Keratinocyte (primary cell): ENCODE results near the gene HAND2. TPM values are rescaled to one million over a fixed set of nuclear protein-coding genes. Genes with fewer than 3 reads are reported as not detected.

Experiments
- DNase-seq: peaks from one replicate; pipeline ENCODE4 v3.0.0-alpha.2; 2011; ENCODE audit warnings: low read depth, missing footprints, low spot score
- FAIRE-seq: peaks from 2 replicates; lab custom pipeline; 2011; peaks lifted over from hg19 to GRCh38; lab: Jason Lieb, UNC
- H2AFZ ChIP-seq: 2 replicates; pipeline ENCODE4 v1.6.0; 2012; ENCODE audit warnings: low read length, control low read depth, inconsistent platforms; ENCODE audit not compliant: control insufficient read depth
- H3K27ac ChIP-seq: 2 replicates; pipeline ENCODE4 v1.5.1; 2011; ENCODE audit warnings: low read length; ENCODE audit not compliant: control insufficient read depth, insufficient read depth
- H3K27me3 ChIP-seq: 3 replicates; pipeline ENCODE4 v1.6.0; 2011; ENCODE audit warnings: low read length; ENCODE audit not compliant: control insufficient read depth, insufficient read depth; ENCODE audit errors: extremely low read depth
- H3K36me3 ChIP-seq, 2 experiments: 2 replicates in 1 of 2; 3 replicates in 1 of 2; pipeline ENCODE4 v1.5.1; 2011; ENCODE audit warnings: low read length in 2 of 2, mild to moderate bottlenecking in 1 of 2; ENCODE audit not compliant: control insufficient read depth in 2 of 2, insufficient read depth in 2 of 2; ENCODE audit errors: extremely low read depth in 1 of 2
- H3K4me1 ChIP-seq: 3 replicates; pipeline ENCODE4 v1.5.1; 2011; ENCODE audit warnings: low read length; ENCODE audit not compliant: control insufficient read depth, insufficient read depth; ENCODE audit errors: extremely low read depth
- H3K4me2 ChIP-seq: 3 replicates; pipeline ENCODE4 v1.6.0; 2011; ENCODE audit warnings: low read depth, low read length; ENCODE audit not compliant: control insufficient read depth, insufficient read depth; ENCODE audit errors: extremely low read depth
- H3K4me3 ChIP-seq, 3 experiments: fragments of 200-600 bp in 1 of 3; sonication (generic) in 1 of 3; 2 replicates in 2 of 3; 3 replicates in 1 of 3; pipeline ENCODE4 v1.5.1; 2011 to 2016; ENCODE audit warnings: low read length in 3 of 3, mild to moderate bottlenecking in 3 of 3, control low read depth in 2 of 3, inconsistent platforms in 1 of 3, low read depth in 1 of 3, mixed read lengths in 1 of 3, mixed run types in 1 of 3, moderate library complexity in 1 of 3; ENCODE audit not compliant: control insufficient read depth in 2 of 3, insufficient read depth in 2 of 3; ENCODE audit errors: extremely low read depth in 1 of 3
- H3K79me2 ChIP-seq: 2 replicates; pipeline ENCODE4 v1.6.0; 2012; ENCODE audit warnings: low read length; ENCODE audit not compliant: control insufficient read depth, insufficient read depth
- H3K9ac ChIP-seq: 3 replicates; pipeline ENCODE4 v1.6.0; 2011; ENCODE audit warnings: low read length; ENCODE audit not compliant: control insufficient read depth, insufficient read depth; ENCODE audit errors: extremely low read depth
- H3K9me1 ChIP-seq: 3 replicates; pipeline ENCODE4 v1.6.0; 2011; ENCODE audit warnings: low read length; ENCODE audit not compliant: control insufficient read depth, insufficient read depth; ENCODE audit errors: extremely low read depth
- H3K9me3 ChIP-seq: 2 replicates; pipeline ENCODE4 v1.5.1; 2012; ENCODE audit warnings: low read depth, low read length; ENCODE audit not compliant: control insufficient read depth
- H4K20me1 ChIP-seq: 3 replicates; pipeline ENCODE4 v1.6.0; 2011; ENCODE audit warnings: low read length; ENCODE audit not compliant: control insufficient read depth, insufficient read depth; ENCODE audit errors: extremely low read depth
- CTCF ChIP-seq, 3 experiments: IDR thresholded peaks in 1 of 3; conservative IDR thresholded peaks in 1 of 3; optimal IDR thresholded peaks in 1 of 3; 2 replicates in 2 of 3; 3 replicates in 1 of 3; pipeline versions ENCODE3 to v1.5.1; 2011; ENCODE audit warnings: low read length in 3 of 3, mild to moderate bottlenecking in 3 of 3, moderate library complexity in 2 of 3, control low read depth in 1 of 3, inconsistent platforms in 1 of 3; ENCODE audit not compliant: insufficient read depth in 2 of 3; ENCODE audit errors: extremely low read depth in 1 of 3
- EZH2 ChIP-seq: IDR thresholded peaks from one replicate; pipeline ENCODE4 v1.6.1; 2012; ENCODE audit warnings: inconsistent platforms, mild to moderate bottlenecking, low read length, moderate library complexity
- dilution Hi-C: fragments of 300-500 bp; cut with MboI; formaldehyde crosslinking; loops from one replicate; pipeline ENCODE4 v1.7.0; 2020; ENCODE audit warnings: low sequenced_read_pairs; ENCODE audit not compliant: extremely low pct_ligation_motif_present
- polyA plus RNA-seq, 5 experiments: library from polyadenylated mRNA; depleted of rRNA in 3 of 5; stranded (reverse) in 3 of 5; stranded (forward) in 1 of 5; unstranded in 1 of 5; fragments of >200 nt; gene quantifications; 1 replicate in 1 of 5; 2 replicates in 3 of 5; 3 replicates in 1 of 5; pipeline versions ENCODE4 v1.2.1 to v1.2.3, GENCODE V29; 2011 to 2012; ENCODE audit warnings: missing spikeins in 2 of 5, low read depth in 1 of 5, low replicate concordance in 1 of 5

HAND2 gene
- polyA plus RNA-seq, 1 donor (not counting 4 experiments of a cell fraction or from before 2014, with no cell fraction given): not detected

- H3K4me3 ChIP-seq: no peak overlapping the region
- no peak overlapping the region for H3K4me2 ChIP-seq
- H3K36me3 ChIP-seq: no peaks in the 10 kb centered on the region
- no peaks in the 10 kb centered on the region for H3K9me3 ChIP-seq
- no peak overlapping the region for H3K27ac ChIP-seq
- no peaks in the 10 kb centered on the region for H4K20me1 ChIP-seq
- no peaks in the 10 kb centered on the region for H3K79me2 ChIP-seq
- peaks cover 4% of the 10 kb centered on the region for H3K27me3 ChIP-seq
- no peak for DNase-seq
- H3K9ac ChIP-seq: no peak overlapping the region
- no peaks in the 10 kb centered on the region for H3K4me1 ChIP-seq
- no peaks in the 10 kb centered on the region for H3K9me1 ChIP-seq
- dilution Hi-C loops: no loop called here
- no peak for FAIRE-seq
- H2AFZ ChIP-seq: no peak overlapping the region
- TF ChIP-seq EZH2 (no peak), CTCF (optimal IDR thresholded peaks at IDR 0.05 in 1 of 3, IDR thresholded peaks at IDR 0.05 in 1 of 3, conservative IDR thresholded peaks at IDR 0.05 in 1 of 3; ENCODE audit: extremely low read depth in 1 of 3, insufficient read depth in 2 of 3, low read length in 3 of 3) (no peak)
Measured at GRCh38 chr4:173545440-173545839, 15.4 kb upstream of the HAND2 start.

- Histone ChIP-seq H3K9me1 (no peaks in the 10 kb centered on the region), H3K9me3 (no peaks in the 10 kb centered on the region), H3K4me3 (no peak overlapping the region), H3K4me2 (no peak overlapping the region), H3K9ac (no peak overlapping the region), H4K20me1 (no peaks in the 10 kb centered on the region), H3K27ac (no peak overlapping the region), H2AFZ (no peak overlapping the region), H3K79me2 (no peaks in the 10 kb centered on the region), H3K27me3 (peaks cover 22% of the 10 kb centered on the region), H3K4me1 (no peaks in the 10 kb centered on the region), H3K36me3 (no peaks in the 10 kb centered on the region)
- FAIRE-seq: no peak
- no peak for DNase-seq
- TF ChIP-seq EZH2: no peak
- no peak for TF ChIP-seq CTCF (optimal IDR thresholded peaks at IDR 0.05 in 1 of 3, IDR thresholded peaks at IDR 0.05 in 1 of 3, conservative IDR thresholded peaks at IDR 0.05 in 1 of 3; ENCODE audit: extremely low read depth in 1 of 3, insufficient read depth in 2 of 3, low read length in 3 of 3)
- dilution Hi-C loops: no loop called here
Measured at GRCh38 chr4:173543266-173543665, 13.2 kb upstream of the HAND2 start.
